Measurements from ENCODE around the gene SYT7. TPM values are rescaled to one million over a fixed set of nuclear protein-coding genes. Genes with fewer than 3 reads are reported as not detected.

The SYT7 gene
- total RNA-seq, 4 donors from 2014 or later = 5.4 to 8.4 (median 7.5) TPM

DNA sequence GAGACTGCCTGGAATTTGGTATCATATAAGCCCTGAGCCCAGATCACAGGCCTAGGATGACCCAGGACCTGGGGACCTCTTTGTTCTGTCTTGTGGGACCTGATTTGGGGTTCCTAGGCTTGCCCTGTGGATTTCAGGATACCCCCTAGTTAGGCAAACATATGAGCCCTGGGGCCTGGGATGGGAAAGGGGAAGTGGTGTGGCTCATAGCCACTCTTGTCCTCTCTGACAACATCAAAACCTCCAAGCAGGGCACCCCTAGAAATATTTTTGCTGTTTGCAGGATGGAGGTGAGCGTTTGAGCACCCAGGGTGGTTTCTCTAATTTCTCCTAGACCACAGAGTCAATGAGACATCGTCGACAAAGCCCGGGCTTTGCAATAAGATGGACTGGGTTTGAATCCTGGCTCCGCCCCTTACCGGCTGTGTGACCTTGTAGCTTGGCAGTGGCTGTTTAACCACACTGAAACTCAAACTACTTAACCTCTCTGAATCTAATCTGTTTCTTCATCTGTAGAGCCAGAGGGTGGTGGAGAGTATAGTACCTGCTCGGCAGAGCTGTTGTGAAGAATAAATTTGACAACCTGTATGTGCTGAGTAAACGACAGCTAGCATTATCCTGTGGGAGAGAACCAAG is 77.6 kb downstream of the SYT7 start:
- Histone ChIP-seq H3K36me3 (no peaks in the 10 kb centered on the region), H3K27me3 (peaks cover 15% of the 10 kb centered on the region), H3K4me1 (peaks cover 6% of the 10 kb centered on the region), H3K4me3 (no peak overlapping the region), H3K27ac (no peak overlapping the region), H3K9me3 (no peaks in the 10 kb centered on the region)
- no peak for DNase-seq (ENCODE audit: low spot score in 2 of 2)
- 80% methylated on average over 8 of the region's 8 CpGs for WGBS
- TF ChIP-seq, protein P1, sequence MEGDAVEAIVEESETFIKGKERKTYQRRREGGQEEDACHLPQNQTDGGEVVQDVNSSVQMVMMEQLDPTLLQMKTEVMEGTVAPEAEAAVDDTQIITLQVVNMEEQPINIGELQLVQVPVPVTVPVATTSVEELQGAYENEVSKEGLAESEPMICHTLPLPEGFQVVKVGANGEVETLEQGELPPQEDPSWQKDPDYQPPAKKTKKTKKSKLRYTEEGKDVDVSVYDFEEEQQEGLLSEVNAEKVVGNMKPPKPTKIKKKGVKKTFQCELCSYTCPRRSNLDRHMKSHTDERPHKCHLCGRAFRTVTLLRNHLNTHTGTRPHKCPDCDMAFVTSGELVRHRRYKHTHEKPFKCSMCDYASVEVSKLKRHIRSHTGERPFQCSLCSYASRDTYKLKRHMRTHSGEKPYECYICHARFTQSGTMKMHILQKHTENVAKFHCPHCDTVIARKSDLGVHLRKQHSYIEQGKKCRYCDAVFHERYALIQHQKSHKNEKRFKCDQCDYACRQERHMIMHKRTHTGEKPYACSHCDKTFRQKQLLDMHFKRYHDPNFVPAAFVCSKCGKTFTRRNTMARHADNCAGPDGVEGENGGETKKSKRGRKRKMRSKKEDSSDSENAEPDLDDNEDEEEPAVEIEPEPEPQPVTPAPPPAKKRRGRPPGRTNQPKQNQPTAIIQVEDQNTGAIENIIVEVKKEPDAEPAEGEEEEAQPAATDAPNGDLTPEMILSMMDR (IDR thresholded peaks at IDR 0.05) = no peak
- TF ChIP-seq POLR2AphosphoS5 (IDR thresholded peaks at IDR 0.05) (no peak), POLR2A (IDR thresholded peaks at IDR 0.05) (no peak), EP300 (IDR thresholded peaks at IDR 0.05) (no peak)

GRCh38 chr11:61502522-61502921 is 78.4 kb downstream of the SYT7 start:
- 91% methylated on average over 1 of the region's 1 CpG for WGBS
- peaks cover 8% of the 10 kb centered on the region for H3K27me3 ChIP-seq
- TF ChIP-seq EP300 (IDR thresholded peaks at IDR 0.05) (no peak), POLR2AphosphoS5 (IDR thresholded peaks at IDR 0.05) (no peak), POLR2A (IDR thresholded peaks at IDR 0.05) (no peak)
- TF ChIP-seq, protein P1 (IDR thresholded peaks at IDR 0.05) = no peak
- H3K36me3 ChIP-seq = no peaks in the 10 kb centered on the region
- no peaks in the 10 kb centered on the region for H3K4me1 ChIP-seq
- DNase-seq (ENCODE audit: low spot score in 2 of 2) = no peak
- no peaks in the 10 kb centered on the region for H3K9me3 ChIP-seq
- no peak overlapping the region for H3K27ac ChIP-seq
- no peak overlapping the region for H3K4me3 ChIP-seq

- Histone ChIP-seq H3K27me3 (no peaks in the 10 kb centered on the region), H3K4me1 (no peaks in the 10 kb centered on the region), H3K4me3 (no peak overlapping the region), H3K27ac (no peak overlapping the region), H3K36me3 (no peaks in the 10 kb centered on the region), H3K9me3 (no peaks in the 10 kb centered on the region)
- TF ChIP-seq EP300 (IDR thresholded peaks at IDR 0.05) = no peak
- no peak for TF ChIP-seq POLR2AphosphoS5 (IDR thresholded peaks at IDR 0.05)
- TF ChIP-seq POLR2A (IDR thresholded peaks at IDR 0.05) = no peak
- TF ChIP-seq, protein P1 (IDR thresholded peaks at IDR 0.05) = no peak
- no peak for DNase-seq (ENCODE audit: low spot score in 2 of 2)
- whole genome bisulfite sequencing = 65% methylated on average over 12 of the region's 12 CpGs
Measured at GRCh38 chr11:61499816-61500491, 80.9 kb downstream of the SYT7 start.

DNA sequence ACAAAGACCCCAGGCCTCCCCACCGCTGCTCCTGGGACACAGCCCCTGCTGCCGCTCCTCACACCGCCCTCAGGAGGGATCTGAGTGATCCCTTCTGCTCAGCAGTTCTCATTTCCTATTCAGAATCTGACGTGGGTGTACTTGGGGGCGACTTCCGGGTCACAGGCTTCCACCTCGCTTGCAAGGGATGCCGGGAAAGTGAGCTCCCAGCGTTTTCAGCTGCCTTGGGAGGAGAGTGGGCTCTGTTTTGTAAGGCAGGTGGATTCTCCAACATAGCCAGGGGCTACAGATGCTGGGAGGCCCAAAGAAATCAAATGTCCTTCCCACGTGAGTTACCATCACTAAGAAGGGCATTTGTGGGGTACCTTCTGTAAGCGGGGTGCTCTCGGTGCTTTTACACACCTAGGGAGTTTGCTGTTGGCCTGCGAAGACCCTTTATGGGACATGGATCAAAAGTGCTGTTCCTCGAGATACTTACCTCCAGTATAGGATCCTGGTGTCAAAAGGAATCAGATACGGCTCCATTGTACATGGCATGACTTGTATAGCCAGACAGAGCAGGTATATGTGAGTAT is 82.0 kb downstream of the SYT7 start:
- H3K27me3 ChIP-seq = no peaks in the 10 kb centered on the region
- TF ChIP-seq POLR2AphosphoS5 (IDR thresholded peaks at IDR 0.05) (no peak), EP300 (IDR thresholded peaks at IDR 0.05) (no peak), POLR2A (IDR thresholded peaks at IDR 0.05) (no peak)
- TF ChIP-seq, protein P1 (IDR thresholded peaks at IDR 0.05) = no peak
- WGBS = 83% methylated on average over 15 of the region's 15 CpGs
- H3K9me3 ChIP-seq = no peaks in the 10 kb centered on the region
- no peak overlapping the region for H3K4me3 ChIP-seq
- H3K27ac ChIP-seq = no peak overlapping the region
- no peaks in the 10 kb centered on the region for H3K36me3 ChIP-seq
- no peak for DNase-seq (ENCODE audit: low spot score in 2 of 2)
- no peaks in the 10 kb centered on the region for H3K4me1 ChIP-seq

DNA sequence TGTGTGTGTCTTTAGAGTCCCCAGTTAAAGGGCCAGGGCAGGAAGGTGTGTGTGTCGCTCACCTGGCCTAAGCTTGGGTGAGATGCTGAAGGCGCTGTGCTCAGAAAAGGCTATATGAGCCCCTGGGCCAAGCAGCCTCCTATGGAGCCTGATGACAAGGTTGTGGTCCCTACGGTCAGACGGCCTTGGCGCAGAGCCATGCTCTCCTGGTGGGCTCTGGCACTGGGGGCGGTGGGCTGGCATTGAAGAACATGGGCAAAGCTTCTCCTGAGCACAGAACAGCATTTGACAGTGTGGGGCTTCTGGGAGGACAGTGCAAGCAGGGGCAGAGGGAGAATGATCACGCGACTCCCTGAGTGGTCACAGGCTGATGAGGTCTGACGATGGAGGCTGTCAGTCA is 83.0 kb downstream of the SYT7 start:
- no peaks in the 10 kb centered on the region for H3K4me1 ChIP-seq
- no peaks in the 10 kb centered on the region for H3K27me3 ChIP-seq
- WGBS = 66% methylated on average over 8 of the region's 9 CpGs
- H3K9me3 ChIP-seq = no peaks in the 10 kb centered on the region
- no peak overlapping the region for H3K4me3 ChIP-seq
- TF ChIP-seq POLR2AphosphoS5 (IDR thresholded peaks at IDR 0.05) (no peak), POLR2A (IDR thresholded peaks at IDR 0.05) (no peak), EP300 (IDR thresholded peaks at IDR 0.05) (no peak)
- TF ChIP-seq, protein P1 (IDR thresholded peaks at IDR 0.05) = no peak
- no peak for DNase-seq (ENCODE audit: low spot score in 2 of 2)
- H3K36me3 ChIP-seq = no peaks in the 10 kb centered on the region
- no peak overlapping the region for H3K27ac ChIP-seq
